ENCODE measurements around the gene RAET1G.
"Not testable (repeated sequence)": the region's sequence is repeated elsewhere in the genome, so short reads cannot be mapped to it uniquely, and the experiment has no call there.

The RAET1G gene

DNA sequence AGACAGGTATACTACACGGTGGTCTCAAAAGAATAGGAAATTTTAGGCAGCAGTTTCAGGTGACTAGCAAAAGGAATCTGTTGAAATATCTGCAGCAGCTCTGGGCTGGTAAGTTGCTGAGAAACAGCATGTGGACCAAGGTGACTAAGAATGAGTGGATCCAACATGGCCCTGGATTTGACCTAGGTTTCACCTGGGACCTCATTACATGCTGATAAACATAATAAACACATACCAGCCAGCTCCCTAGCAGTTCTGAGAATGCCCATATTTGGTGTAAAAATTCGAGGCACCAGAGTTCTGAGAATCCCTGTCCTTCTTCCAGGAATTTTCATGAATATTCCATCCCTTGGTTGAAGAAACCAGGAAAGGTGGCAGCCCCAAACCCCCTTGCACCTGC is 30.5 kb upstream of the RAET1G start:
- DNase-seq, result not testable (repeated sequence)

DNA sequence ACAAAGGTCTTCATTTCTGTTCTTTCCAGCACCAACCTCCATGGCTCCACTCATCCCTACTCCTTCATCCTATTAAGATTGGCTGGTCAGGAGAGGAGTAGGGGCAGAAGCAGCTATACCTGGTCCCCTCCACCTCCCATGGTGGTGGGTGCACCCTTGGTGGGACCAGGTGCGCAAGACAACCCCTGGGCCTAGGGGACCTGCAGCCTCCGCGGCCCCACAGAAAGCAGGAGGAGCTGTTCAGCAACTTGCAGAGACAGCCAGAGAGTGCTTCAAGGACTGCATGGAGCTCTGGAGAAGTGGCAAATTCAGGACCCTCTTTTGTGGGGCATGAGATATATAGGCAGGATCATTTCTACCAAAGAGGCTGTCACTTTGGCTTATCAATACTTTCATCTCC is 28.7 kb upstream of the RAET1G start:
- DNase-seq, result no peak

DNA sequence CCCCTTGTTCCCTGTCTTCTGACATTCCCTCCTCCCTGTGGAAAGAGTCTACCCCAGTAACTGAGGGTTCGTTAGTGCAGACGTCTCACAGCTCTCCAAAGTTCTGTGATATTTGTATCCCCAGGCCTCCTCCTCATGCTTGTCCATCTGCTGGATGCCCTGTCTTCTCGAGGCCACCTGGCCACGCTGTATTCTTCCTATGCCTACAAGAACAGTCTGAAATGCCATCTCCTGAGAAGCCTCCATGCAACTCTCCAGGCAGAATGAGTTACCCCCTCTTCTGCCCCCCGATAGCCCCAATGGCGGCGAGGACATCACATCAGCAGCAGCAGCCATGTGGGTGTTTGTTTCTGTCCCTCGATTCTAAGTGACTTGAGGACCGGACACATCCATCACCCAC is 28.2 kb upstream of the RAET1G start:
- no peak for DNase-seq

DNA sequence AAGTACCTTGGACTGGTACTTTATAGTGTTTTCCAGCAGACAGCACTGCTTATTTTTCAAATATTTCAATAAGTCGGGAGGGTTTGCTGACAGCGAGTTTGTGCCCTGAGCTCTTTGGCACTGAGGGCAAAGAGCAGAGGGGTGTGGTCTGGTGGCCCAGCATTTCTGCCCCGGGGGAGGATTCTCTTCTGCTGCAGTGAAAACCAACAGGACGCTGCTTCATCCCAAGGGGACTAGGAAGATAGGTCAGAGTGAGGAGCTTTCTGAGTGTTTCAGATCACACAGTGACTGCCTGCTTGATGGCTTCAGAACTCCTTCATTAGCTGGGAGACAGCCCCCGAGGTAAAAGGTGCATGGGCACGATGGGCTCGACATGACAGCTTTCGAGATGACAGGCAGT is 27.5 kb upstream of the RAET1G start:
- no peak for DNase-seq

DNA sequence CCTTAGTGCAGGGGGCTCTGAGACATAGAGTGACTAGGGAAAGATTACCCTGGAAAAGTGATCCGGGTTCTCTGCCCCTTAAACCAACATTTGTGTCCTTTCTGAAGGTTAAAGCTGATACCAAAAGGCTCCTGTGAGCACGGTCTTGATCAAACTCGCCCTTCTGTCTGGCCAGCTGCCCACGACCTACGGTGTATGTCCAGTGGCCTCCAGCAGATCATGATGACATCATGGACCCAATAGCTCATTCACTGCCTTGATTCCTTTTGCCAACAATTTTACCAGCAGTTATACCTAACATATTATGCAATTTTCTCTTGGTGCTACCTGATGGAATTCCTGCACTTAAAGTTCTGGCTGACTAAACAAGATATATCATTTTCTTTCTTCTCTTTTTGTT is 25.7 kb upstream of the RAET1G start:
- no peak for DNase-seq

DNA sequence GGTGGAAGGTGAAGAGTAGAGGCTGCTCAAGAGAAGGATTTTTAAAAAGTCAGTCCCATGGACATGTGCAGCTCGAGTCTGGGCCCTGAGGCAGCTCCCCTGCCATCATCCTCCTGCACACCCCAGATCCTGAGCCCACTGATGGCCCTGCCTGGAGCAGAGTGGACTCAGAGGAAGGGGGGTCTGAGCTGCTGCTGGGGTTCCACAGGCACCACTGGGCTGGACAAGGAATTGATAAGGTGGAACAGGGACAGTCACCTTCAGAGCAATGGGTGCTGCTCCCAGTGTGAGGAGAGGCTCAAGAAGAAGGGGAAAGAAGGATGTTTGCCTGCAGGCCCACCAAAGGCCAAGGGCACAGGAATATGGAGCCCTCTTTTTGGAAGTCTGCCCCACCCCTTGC is 25.1 kb upstream of the RAET1G start:
- DNase-seq, result no peak

DNA sequence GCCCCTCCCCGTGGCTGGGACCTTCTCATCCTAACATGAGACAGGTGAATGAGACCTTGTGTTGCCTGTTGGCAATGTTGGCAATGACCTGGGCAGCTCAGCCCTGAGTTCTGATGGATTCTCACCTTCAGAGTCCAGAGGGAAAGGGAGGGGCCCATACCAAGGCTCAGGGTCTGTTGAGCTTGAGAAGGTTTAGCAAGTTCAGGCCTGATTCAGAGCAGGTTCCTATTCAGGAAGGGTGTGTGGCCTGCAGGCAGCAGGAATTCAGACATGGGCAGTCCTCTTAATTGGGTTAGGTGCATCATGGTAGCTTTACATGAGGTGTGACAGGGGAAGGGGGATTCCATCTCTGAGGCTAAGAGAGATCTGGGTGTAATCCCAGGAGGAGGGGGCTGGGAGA is 24.6 kb upstream of the RAET1G start:
- not testable (repeated sequence) for DNase-seq

DNA sequence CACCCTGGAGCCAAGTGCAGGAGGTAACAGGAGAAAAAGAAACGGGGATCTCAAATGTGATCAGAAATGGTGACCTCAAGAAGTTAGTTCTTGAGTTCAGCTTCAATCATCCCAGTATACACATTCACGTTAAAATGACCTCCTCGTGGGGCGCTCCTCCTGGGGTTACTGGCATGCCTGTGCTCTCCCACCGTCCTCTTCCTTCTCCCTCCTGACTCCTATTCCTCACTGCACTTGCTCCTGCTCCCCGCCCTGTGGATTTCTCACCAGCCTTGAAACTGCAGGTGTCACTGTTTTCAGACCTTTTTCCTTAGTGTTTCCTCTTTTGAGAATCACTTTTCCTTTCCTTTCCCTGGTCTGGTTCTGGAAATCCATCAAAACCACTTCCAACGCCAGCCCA is 23.7 kb upstream of the RAET1G start:
- not testable (repeated sequence) for DNase-seq

DNA sequence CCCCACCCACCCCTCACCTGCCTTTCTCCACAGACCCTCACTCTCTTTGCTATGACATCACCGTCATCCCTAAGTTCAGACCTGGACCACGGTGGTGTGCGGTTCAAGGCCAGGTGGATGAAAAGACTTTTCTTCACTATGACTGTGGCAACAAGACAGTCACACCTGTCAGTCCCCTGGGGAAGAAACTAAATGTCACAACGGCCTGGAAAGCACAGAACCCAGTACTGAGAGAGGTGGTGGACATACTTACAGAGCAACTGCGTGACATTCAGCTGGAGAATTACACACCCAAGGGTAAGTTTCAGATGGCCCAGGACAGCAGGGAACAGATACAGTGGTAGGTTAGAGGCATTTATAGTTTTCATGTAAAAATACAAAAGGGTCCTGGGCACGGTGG is 22.4 kb upstream of the RAET1G start:
- not testable (repeated sequence) for DNase-seq

DNA sequence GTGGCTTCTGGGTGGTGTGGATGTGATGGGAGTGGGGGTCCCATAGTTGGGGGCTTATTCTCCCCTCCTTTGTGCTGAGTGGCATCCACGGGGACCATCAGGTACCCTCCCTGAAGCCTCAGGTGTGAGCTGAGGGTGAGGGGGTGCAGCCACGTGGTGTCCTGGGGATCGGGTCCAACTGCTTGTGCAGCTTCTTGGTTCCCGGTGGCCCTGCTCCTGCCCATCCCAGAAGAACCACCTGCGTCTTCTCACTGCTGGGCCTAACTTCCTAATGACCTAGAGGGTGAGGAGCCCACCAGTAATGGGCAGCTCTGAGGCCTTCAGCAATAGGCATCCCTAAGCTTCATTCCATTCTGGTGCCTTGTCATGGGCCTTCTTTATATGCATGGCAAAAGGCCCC is 20.4 kb upstream of the RAET1G start:
- not testable (repeated sequence) for DNase-seq

DNA sequence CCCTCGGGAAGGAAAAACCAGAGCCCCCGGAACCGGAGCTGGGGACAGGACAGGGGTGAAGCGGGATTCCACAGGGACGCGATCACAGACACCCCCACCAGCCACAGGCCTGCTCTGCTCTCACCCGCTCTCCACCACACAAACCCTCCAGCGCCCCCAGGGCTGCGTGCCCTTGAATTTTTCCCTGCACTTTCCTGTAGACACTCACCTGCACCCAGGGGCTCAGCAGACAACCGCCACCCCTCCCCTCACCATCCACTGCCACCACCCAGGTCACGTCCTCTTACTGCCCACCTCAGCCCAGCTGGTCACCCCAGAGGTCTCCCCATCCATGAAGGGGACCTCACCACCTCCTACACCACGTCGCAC is 19.5 kb upstream of the RAET1G start:
- DNase-seq, result no peak

DNA sequence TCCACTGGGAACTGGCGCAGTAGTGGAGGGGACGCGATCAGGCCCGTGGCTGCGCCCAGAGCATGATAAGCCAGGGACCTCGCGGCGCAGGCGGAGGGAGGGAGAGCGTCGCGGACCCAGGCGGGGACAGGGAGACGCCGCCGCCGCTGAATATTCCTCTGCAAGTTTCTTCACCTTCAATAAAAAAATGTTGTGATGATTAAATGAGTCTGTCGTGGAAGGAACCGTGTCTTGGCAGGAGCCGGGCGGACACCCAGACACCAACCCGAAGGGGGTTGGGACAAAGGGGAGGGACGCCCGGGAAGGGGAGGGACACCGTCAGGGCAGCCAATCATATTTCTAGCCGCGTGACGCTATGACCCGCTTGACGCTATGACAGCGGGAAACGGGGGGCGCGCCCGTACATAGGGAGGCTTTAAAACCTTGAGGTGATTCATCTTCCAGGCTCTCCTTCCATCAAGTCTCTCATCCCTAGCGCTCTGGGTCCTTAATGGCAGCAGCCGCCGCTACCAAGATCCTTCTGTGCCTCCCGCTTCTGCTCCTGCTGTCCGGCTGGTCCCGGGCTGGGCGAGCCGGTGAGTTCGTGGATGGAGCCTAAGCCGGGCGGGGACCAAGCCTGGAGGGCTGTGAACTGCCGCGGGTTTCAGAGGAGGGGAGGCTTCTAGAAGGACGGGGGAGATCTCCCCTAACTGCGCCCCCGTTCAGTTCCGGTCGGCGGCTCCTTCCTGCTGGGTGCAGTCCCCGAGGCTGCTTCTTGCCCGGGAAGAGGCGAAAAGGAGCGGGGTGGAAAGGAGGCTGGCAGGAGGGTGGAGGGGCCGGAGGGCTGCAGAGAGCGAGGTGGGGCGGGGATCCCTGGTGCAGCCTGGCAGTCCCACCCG is 18.9 kb upstream of the RAET1G start, which contains the start of gene ULBP2:
Gene ULBP2, plus strand, starts transcription at position 432 of the 878 bp plus-strand sequence. Its CDS starts 59 bp downstream, at position 491.
- DNase-seq, result peak; percentile 87

DNA sequence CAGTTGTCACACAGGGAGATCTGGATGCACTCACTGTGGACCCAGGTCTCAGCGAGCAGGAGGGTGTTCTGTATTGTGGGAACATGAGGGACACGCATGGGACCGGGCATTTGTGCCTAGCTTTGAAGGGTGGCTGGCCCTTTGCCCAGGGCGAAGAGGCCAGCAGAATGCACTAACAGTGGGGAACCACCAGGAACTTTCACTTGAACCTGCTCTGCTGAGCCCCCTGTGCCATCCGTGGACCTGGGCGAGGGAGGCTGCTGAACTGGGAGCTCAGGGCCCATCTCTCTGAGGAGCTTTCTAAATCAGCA is 17.7 kb upstream of the RAET1G start:
- no peak for DNase-seq

DNA sequence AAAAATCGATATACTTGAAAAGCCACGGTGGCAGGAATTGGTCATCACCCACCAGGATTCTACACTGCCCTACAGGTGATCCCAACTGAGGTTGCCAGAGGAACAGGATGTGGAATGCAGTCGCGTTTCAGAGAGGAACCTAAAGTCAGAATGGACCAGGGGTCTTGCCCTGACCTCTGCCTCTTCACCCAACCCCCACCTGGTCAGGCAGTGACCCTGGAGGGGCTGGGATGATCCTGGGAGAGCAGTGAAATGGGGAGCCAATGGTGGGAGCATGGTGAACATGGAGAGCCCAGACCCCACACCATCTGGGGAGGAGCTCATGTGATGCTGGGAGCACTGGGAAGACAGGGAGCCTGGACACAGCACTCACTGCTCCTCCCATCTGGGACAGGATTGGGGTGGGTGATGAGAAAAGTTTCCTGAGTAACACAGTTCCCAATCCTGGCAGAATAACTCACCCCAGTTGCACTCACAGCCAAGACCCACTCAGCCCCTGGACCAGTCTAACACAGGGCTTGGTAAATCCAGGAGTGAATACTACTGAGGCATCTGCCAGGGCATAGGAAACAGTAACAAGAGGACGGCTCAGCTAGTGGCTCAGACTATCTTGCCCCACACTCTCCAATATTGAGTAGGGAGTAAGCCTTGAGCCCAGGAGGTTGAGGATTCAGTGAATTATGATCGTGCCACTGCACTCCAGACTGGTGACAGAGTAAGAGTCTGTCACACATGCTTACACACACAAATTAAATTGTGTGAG is 17.2 kb upstream of the RAET1G start:
- no peak for DNase-seq

DNA sequence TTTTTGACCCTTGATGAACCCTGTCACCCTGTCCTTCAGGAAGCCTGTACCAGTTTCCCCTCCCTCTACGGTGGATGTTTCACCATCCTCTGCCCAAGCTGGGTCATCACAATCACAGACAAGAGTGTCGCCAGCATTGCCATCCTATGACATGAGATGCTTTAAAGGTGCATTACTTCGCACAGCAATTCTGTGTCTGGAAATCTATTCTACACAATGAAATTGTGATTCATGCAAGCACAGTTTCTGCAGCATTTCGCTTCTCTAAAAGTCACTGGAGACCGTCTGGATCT is 16.4 kb upstream of the RAET1G start:
- no peak for DNase-seq

DNA sequence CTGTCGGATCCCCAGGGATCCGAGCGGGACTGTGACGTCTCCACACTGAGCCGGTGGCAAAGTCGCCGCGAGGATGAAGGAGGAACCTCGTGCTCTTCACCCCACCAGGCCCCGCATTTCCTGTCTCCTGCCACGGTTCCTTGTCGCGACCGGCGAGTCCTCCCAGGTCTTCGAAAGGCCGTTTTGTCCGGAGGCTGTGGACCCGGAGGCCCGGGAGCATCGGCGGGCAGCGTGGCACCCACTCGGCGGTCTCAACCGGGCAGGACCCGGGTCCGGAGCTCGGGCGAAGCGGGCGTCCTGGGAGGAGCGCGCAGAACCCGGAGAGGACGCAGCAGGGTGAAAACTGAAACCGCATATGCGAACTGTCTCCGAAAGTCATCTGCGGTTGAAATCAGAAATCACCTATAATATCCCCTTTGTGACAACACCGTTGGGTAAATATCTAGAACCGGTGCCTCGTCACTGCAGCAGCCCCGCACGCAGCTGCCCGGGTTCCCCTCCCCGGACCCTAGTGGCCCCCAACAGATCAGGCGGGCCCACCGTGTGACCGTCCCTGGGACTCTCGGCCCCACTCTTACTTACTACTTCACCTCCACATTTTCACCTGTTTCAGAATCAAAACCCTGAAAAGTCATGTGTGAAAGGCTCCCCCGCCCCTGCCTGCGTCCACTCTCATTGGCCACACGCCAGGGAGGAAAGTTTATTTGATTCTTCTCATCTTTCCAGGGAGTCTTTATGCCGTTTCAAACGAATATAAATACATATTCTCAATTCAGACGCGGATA is 15.8 kb upstream of the RAET1G start:
- DNase-seq, result no peak

DNA sequence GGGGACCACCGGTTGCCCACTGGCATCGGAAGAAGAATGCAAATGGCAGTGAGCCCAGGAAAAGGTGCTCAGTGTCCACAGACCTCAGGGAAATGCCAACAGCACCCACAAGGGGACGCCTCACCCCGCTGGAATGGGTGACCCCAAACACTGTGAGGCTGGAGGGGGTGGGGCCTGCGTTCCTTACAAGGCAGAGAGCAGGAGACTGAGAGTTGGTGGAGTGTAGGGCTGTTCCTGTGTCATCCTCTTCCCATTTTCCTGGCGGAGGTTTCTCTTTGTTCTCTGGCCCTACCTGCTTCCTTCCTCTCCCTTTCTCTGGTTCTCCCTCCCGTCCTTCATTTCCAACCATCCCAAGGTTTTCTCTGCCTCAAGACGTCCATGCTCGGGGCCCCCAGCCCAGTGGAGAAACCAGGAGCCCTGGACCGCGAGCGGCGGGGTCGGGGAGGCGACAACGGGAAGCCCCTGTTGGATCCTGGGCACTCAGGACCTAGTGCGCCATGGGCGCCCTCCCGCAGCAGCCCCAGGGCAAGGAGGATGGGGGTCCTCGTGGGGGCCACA is 15.2 kb upstream of the RAET1G start:
- not testable (repeated sequence) for DNase-seq

DNA sequence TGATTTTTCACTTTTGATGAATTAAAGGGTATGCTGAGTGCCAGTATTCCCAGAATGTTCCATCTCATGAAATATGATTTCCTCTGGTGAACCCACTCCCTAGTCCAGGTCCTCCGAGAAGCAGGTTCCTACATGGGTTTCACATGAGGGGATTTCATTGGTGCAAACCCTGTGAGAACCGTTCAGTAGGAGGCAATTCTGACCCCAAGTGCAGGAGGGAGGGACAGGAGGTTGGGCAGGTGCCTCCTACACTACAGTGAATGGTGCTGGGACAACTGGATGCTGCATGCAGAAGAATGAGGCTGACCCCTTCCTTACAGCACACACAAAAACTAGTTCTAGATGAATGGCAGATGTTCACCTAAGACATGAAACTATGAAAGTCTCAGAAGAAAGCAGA is 13.8 kb upstream of the RAET1G start:
- no peak for DNase-seq

DNA sequence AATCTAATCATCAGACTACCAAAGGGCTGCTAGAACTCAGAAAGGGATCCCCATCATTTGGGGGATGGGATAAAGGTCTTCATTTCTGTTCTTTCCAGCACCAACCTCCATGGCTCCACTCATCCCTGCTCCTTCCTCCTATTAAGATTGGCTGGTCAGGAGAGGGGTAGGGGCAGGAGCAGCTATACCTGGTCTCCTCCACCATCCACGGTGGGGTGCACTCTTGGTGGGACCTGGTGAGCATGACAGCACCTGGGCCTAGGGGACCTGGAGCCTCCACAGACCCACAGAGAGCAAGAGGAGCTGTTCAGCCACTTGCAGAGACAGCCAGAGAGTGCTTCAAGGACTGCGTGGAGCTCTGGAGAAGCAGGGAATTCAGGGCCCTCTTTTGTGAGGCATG is 12.7 kb upstream of the RAET1G start:
- no peak for DNase-seq

DNA sequence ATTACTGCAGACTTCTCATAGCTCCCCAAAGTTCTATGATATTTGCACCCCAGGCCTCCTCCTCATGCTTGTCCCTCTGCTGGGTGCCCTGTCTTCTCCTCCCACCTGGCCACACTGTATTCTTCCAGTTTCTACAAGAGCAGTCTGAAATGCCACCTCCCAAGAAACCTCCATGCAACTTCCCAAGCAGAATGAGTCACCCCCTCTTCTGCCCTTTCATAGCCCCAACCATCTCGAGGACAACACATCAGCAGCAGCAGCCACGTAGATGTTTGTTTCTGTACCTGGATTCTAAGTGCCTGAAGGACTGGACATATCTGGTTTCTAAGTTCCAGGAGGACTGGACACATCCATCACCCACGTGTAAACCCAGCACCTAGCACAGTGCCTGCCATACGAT is 12.3 kb upstream of the RAET1G start:
- DNase-seq, result no peak

DNA sequence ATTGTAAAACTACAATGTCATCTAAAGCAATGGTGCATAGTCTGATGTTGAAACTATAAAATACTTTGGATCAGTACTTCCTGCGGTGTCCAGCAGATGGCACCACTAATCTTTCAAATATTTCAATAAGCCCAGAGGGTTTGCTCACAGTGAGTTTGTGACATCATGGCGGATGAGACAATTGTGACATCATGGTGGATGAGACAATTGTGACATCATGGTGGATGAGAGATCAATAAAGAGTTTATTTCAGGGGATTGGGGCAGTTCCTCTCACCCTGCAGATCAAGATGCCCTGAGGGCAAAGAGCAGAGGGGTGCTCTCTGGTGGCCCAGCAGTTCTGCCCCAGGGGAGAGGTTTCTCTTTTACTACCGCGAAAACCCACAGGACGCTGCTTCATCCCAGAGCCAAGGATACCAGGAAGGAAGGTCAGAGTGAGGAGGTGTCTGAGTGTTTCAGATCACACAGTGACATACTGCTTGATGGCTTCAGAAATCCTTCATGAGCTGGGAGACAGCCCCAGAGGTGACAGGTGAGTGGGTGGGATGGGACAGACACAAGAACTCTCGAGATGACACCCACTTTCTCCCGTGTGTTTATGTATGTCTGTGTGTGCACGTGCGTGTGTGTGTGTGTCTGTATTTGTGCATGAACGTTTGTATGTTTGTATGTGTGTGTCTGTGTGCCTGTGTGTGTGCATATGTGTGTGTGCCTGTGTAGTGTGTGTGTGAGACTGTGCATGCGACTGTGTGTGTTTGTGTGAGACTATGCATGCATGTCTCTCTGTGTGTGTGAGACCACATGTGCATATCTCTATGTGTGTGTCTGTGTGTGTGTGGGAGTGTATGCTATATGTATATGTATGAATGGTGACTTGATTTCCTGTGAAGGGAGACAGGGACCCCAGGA is 11.6 kb upstream of the RAET1G start:
- DNase-seq, result peak; percentile 43

DNA sequence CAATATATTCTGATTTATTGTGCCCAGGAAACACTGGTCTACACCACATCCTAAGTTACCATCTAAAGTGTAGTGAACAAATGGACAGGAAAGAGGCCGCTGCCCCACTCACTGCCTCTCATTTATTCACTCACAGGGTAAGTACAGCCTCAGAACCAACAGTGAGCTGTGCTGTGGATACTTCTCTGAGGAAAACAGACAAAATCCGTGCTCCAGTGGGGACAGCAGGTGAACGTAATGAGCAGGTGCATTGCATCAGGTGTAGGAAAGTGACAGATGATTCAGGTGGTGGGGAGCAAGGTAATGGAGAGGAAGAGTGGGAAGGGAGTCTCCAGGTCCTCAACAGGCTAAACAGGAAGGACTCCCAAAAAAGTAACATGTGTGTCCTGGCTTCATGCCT is 10.5 kb upstream of the RAET1G start:
- DNase-seq, result no peak
